Gastroesophageal sphincter (tissue), 4 donors: Measurements from ENCODE around the gene SGPL1. TPM values are rescaled to one million over a fixed set of nuclear protein-coding genes. Genes with fewer than 3 reads are reported as not detected.

Experiments used
- ATAC-seq: fragments of 150-250 bp; one replicate; pipeline ENCODE4 v1.9.1; 2016; ENCODE audit warnings: mild to moderate bottlenecking, moderate library complexity
- H3K27ac ChIP-seq, 4 donors: fragments of 200-600 bp; sonication (generic) in 3 of 4; 1 replicate in 3 of 4; 2 replicates in 1 of 4; pipeline ENCODE4 v1.5.1; 2016 to 2019
- H3K27me3 ChIP-seq: fragments of 200-600 bp; sonication (generic); one replicate; pipeline ENCODE4 v1.5.1; 2019
- H3K36me3 ChIP-seq, 2 donors: fragments of 200-600 bp; sonication (generic); one replicate each; pipeline ENCODE4 v1.5.1; 2019; ENCODE audit warnings: control low read depth in 1 of 2
- H3K4me1 ChIP-seq, 3 donors: fragments of 200-600 bp; sonication (generic); 1 replicate in 2 of 3; 2 replicates in 1 of 3; pipeline ENCODE4 v1.5.1; 2016 to 2019; ENCODE audit warnings: control low read depth in 2 of 3
- H3K4me3 ChIP-seq, 2 donors: fragments of 200-600 bp; sonication (generic); one replicate each; pipeline ENCODE4 v1.5.1; 2019; ENCODE audit warnings: mild to moderate bottlenecking in 1 of 2, moderate library complexity in 1 of 2
- H3K9me3 ChIP-seq, 3 donors: fragments of 200-600 bp; sonication (generic); one replicate each; pipeline ENCODE4 v1.5.1; 2017 to 2019; ENCODE audit warnings: control low read depth in 2 of 3
- CTCF ChIP-seq, 4 experiments: fragments of 200-600 bp in 2 of 4; fragments of 450-650 bp in 2 of 4; sonication (generic) in 1 of 4; IDR thresholded peaks; one replicate each; pipeline ENCODE4 v1.5.1; 2017 to 2019; ENCODE audit warnings: antibody characterized with exemption in 4 of 4, mild to moderate bottlenecking in 2 of 4, moderate library complexity in 2 of 4
- EP300 ChIP-seq: sonication (generic); formaldehyde crosslinking; IDR thresholded peaks from one replicate; pipeline ENCODE4 v1.6.1; 2017; ENCODE audit warnings: antibody characterized with exemption, mild to moderate bottlenecking
- POLR2A ChIP-seq, 2 donors: fragments of 450-650 bp; IDR thresholded peaks; one replicate each; pipeline ENCODE4 v1.6.1; 2017; ENCODE audit warnings: antibody characterized with exemption in 2 of 2, mild to moderate bottlenecking in 2 of 2, moderate library complexity in 1 of 2
- POLR2AphosphoS5 ChIP-seq: sonication (generic); formaldehyde crosslinking; IDR thresholded peaks from one replicate; pipeline ENCODE4 v1.6.1; 2017; ENCODE audit warnings: antibody characterized with exemption
- WGBS, 2 donors: methylation state at CpG; one replicate each; pipeline ENCODE4 v1.1.5; 2018; ENCODE audit warnings: low coverage in 1 of 2; 5-methylcytosine and 5-hydroxymethylcytosine counted together
- total RNA-seq, 4 donors: library from RNA; depleted of rRNA; stranded (reverse); fragments of >200 nt; gene quantifications; one replicate each; pipeline ENCODE4 v1.1.0, GENCODE V29; 2016

SGPL1 gene
- total RNA-seq, 4 donors from 2014 or later, result 23.0 to 28.1 (median 24.4) TPM

GRCh38 chr10:70816220-70816894 is 609 bp downstream of the SGPL1 start:
- TF ChIP-seq CTCF (IDR thresholded peaks at IDR 0.05) (no peak), POLR2AphosphoS5 (no peak), POLR2A (IDR thresholded peaks at IDR 0.05) (no peak), EP300 (no peak)
- H3K4me3 ChIP-seq, result peak overlapping the region; percentile 68 to 92
- H3K27ac ChIP-seq, result peak overlapping the region; percentile 81 to 98 (median 95)
- peaks cover 0 to 27% of the 10 kb centered on the region in 2 donors for H3K36me3 ChIP-seq
- H3K27me3 ChIP-seq, result no peaks in the 10 kb centered on the region
- H3K9me3 ChIP-seq, result no peaks in the 10 kb centered on the region
- ATAC-seq, result peak; percentile 80
- peaks cover 0 to 35% (median 15%) of the 10 kb centered on the region in 3 donors for H3K4me1 ChIP-seq
- WGBS, 2 donors, result 0 to 1% methylated on average over 5 to 6 of the region's 43 CpGs

- 80 to 92% methylated on average over 2 to 4 of the region's 4 CpGs for WGBS, 2 donors
- Histone ChIP-seq H3K36me3 (peaks cover 0 to 47% of the 10 kb centered on the region in 2 donors), H3K4me3 (no peak overlapping the region), H3K27me3 (no peaks in the 10 kb centered on the region), H3K4me1 (peaks cover 0 to 38% (median 9%) of the 10 kb centered on the region in 3 donors), H3K9me3 (no peaks in the 10 kb centered on the region), H3K27ac (no peak overlapping the region)
- ATAC-seq, result no peak
- TF ChIP-seq POLR2AphosphoS5, result no peak
Measured at GRCh38 chr10:70820976-70821750, 5.4 kb downstream of the SGPL1 start.

DNA sequence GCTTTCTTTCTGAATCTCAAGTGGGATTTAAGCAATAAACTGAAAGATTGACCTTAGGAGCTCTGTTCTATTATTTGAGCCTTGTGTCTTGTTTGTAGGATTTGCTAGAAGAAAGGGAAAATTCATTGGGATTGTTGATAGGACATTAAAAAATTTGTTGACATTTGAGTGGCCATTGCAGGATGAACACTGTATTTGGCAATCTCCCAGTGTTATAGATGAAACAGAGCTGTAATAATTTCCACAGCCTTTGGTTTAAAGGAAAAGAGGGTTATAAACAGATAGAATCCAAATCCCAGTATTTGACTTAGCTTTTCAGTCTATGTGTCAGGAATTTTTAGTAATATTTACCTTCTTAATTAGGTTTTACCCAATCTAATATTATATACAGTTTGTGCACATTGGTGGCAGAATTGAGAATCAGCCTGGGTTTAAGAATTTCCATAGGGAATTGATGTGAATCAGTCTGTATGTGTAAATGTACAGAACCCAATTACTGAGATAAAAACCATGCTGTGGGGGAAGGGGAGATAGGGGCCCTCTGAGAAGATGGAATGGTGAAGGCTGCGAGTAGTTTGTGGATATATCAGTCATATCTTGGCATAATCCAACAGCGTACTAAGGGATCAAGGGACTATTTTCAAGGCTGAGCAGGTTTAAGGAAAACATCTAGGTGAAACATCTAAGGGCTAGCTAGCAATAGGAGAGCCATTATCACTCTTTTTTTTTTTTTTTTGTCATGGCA is 6.5 kb downstream of the SGPL1 start:
- H3K27me3 ChIP-seq, result no peaks in the 10 kb centered on the region
- ATAC-seq, result no peak
- H3K27ac ChIP-seq, result no peak overlapping the region
- H3K9me3 ChIP-seq, result no peaks in the 10 kb centered on the region
- TF ChIP-seq POLR2AphosphoS5 (no peak), CTCF (IDR thresholded peaks at IDR 0.05) (no peak), EP300 (no peak), POLR2A (IDR thresholded peaks at IDR 0.05) (no peak)
- H3K36me3 ChIP-seq, result peaks cover 0 to 50% of the 10 kb centered on the region in 2 donors
- peaks cover 0 to 29% (median 2%) of the 10 kb centered on the region in 3 donors for H3K4me1 ChIP-seq
- 89 to 95% methylated on average over 2 of the region's 2 CpGs for WGBS, 2 donors
- no peak overlapping the region for H3K4me3 ChIP-seq

DNA sequence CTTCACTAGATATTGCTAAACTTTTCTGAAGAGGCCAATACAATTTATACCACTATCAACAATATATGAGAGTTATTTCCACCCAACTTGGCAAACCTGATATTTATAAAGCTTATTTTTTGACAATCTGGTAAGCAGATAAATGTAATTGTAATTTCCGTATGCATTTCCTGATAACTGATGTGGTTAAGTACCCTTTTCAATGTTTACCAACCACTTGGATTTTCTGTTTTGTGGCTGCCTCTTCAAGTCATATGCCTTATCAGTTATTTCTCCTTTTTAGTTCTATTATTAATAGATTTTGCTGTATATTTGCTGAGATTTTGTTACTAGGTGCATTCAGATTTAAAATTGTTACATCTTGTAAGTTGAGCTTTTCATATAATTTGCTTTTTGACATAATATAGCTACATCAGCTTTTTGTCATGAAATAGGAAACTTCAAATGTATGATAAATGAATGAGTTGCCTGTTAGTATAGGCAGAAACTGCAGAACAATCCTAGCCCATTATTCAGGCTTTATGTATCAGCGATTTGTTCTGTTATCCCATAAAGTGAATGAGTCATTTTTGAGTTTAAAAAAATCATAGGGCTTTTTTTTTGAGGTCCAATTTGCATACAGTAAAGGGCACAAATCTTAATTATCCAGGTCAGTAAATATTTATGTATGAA is 11.5 kb downstream of the SGPL1 start:
- H3K4me3 ChIP-seq, result no peak overlapping the region
- TF ChIP-seq CTCF (IDR thresholded peaks at IDR 0.05), result no peak
- TF ChIP-seq POLR2AphosphoS5, result no peak
- no peak for TF ChIP-seq POLR2A (IDR thresholded peaks at IDR 0.05)
- no peak for TF ChIP-seq EP300
- H3K9me3 ChIP-seq, result no peaks in the 10 kb centered on the region
- no peaks in the 10 kb centered on the region for H3K27me3 ChIP-seq
- 79 to 81% methylated on average over 2 of the region's 2 CpGs for WGBS, 2 donors
- ATAC-seq, result no peak
- H3K4me1 ChIP-seq, result peaks cover 0 to 19% (median 0%) of the 10 kb centered on the region in 3 donors
- H3K36me3 ChIP-seq, result peaks cover 0 to 22% of the 10 kb centered on the region in 2 donors
- no peak overlapping the region for H3K27ac ChIP-seq

DNA sequence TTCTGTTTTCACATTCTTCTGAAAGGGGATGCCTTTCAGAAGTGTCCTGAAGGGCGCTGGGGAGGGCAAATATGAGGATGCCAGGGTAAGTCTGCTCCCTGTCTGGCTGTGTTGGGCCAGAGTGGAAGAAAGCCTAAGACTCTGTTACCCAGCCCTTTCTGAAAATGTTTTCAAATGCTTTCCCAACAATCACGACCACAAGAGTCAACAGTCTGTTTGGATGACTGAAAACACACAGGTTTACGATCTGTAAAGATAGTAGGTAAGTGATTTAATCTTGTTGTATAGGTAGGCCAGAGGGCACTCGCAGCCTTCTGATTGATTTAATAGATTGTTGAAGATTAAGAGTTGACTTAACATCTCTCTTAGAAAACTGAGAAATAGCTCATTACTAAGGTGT is 13.2 kb downstream of the SGPL1 start:
- Histone ChIP-seq H3K4me3 (no peak overlapping the region), H3K27me3 (no peaks in the 10 kb centered on the region), H3K4me1 (peaks cover 0 to 27% (median 0%) of the 10 kb centered on the region in 3 donors), H3K9me3 (no peaks in the 10 kb centered on the region), H3K27ac (no peak overlapping the region), H3K36me3 (peaks cover 0 to 22% of the 10 kb centered on the region in 2 donors)
- TF ChIP-seq CTCF (IDR thresholded peaks at IDR 0.05), result no peak
- TF ChIP-seq EP300, result no peak
- TF ChIP-seq POLR2A (IDR thresholded peaks at IDR 0.05), result no peak
- no peak for TF ChIP-seq POLR2AphosphoS5
- ATAC-seq, result no peak
- 86 to 89% methylated on average over 3 to 4 of the region's 4 CpGs for WGBS, 2 donors
